Inflammatory macrophage treated with lipopolysaccharide for 4 hours (primary cell): ENCODE measurements around the gene AK1.

Experiments used
- DNase-seq: peaks from one replicate; pipeline ENCODE4 v3.0.0-alpha.2; 2020

The AK1 gene, protein sequence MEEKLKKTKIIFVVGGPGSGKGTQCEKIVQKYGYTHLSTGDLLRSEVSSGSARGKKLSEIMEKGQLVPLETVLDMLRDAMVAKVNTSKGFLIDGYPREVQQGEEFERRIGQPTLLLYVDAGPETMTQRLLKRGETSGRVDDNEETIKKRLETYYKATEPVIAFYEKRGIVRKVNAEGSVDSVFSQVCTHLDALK

GRCh38 chr9:127877566-127877998 is at the start of gene AK1:
Gene AK1, minus strand, starts transcription at chr9:127877675. Its CDS starts 3,058 bp downstream, at chr9:127874617.
- DNase-seq: no peak

DNA sequence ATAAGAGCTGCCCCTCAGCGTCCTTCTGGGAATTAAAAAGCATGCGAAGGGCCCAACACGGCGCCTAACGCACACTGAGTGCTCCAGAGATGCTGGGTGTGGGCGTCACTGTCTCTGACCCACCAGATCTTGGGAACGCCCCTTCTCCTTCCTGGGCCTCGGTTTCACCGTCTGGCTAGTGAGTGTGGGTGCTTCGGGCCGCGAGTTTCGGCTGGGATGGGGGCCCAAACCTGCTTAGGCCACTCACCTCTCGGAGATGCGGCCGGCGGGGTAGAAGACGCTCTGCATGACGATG is 49.4 kb upstream of the AK1 start:
- no peak for DNase-seq

DNA sequence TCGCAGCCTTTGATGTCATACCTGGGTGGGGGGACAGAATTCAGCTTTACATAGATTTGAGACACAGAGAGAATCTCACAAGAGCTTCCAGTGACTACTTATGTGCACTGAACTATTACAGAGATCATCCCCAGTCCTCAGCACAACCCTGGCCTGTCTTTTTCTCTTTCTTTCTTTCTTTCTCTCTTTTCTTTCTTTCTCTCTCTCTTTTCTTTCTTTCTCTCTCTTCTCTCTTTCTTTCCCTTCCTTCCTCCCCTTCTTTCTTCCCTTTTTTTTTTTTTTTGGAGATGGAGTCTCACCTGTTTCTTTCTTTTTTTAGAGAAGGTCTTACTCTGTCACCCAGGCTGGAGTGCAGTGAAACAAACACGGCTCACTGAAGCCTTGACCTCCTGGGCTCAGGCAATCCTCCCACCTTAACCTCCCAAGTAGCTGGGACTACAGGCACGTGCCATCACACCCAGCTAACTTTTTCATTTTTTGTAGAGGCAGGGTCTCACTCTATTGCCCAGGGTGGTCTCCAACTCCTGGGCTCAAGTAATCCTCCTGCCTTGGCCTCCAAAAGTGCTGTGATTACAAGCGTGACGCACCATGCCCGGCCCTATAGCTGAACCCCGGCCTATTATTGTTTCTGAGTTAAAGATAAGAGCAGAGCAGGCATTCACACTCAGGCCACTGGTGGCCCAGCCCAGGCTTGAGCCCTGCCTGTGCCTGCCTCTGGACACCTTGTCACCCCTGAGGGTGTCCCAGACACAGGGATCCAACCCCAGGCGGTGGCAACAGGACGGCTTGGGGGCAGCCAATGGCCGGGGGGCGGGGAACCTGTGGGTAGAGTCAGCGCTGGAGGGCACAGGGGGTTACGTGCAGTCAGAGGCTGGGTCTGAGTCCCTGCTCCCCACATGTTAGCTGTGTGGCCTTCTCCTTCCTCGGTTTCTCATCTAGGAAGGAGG is 48.8 kb upstream of the AK1 start:
- no peak for DNase-seq

- no peak for DNase-seq
These were observed 47.4 kb upstream of the AK1 start for GRCh38 chr9:127924736-127925444.

DNA sequence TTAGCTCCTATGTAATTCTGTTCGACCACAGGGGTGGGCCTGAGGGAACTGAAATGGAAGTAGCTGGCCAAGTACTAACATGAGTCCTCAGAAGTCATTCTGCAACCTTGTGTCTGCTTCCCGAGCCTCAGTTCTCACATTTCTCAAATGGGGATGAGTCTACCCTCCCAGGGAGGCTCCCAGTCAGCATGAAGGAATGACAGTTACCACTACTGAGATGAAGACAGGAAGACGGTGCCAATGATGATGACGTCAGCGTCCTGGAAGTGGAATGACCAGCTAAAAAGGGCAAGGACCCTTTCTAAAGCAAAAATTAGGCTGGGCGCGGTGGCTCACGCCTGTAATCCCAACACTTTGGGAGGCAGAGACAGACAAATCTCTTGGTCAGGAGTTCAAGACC is 46.3 kb upstream of the AK1 start:
- DNase-seq: no peak

GRCh38 chr9:127923046-127923445 is 45.6 kb upstream of the AK1 start:
- no peak for DNase-seq

DNA sequence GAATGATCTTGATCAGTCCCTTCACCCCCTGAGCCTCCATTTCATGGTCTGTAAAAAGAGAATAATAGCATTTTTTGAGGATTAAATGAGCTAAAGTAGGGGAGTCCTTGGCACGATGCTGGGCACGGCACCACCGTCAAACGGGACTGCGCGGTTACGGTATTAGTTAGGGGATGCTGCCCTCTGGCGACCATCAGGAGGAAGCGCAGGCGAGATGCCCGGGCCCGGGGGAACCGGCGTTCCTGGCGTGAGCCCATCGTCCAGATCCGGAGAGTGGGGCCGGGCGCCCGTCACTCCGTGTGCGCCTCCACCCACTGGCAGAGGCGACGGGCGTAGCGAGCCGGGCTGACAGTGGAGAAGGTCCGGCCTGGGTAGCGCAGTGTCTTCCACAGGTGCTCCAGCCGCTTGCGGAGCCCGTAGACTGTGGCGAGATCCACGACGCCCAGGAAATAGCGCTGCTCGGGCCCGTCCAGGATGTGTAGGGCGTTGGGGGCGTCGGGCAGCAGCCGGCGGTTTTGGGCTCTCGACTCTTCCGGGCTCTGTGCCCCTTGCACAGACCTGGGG is 44.2 kb upstream of the AK1 start:
- DNase-seq: peak; percentile 40

- DNase-seq: no peak
These were observed 43.3 kb upstream of the AK1 start for GRCh38 chr9:127920794-127921193.

GRCh38 chr9:127919253-127919815 is 41.9 kb upstream of the AK1 start:
- peak; percentile 96 for DNase-seq

GRCh38 chr9:127918183-127919107 is 41.0 kb upstream of the AK1 start:
- DNase-seq: peak; percentile 35

DNA sequence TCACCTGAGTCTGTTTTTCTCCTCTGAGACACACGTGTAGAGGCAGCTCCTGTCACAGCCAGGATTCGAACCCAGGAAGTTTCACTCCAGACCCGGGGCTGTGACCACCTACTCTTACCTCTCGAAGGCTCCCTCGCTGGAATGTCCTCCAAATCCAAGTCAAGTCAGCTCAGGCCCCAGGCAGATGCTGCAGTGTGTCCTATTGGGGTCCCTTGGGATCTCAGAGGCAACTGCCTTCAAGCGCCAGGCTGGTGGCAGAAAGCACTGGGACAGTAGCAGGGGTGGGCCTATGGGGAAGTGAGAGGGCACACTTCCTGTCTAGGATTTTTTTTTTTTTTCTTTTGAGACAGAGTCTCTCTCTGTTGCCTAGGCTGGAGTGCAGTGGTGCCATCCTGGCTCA is 40.1 kb upstream of the AK1 start:
- peak; percentile 73 for DNase-seq

DNA sequence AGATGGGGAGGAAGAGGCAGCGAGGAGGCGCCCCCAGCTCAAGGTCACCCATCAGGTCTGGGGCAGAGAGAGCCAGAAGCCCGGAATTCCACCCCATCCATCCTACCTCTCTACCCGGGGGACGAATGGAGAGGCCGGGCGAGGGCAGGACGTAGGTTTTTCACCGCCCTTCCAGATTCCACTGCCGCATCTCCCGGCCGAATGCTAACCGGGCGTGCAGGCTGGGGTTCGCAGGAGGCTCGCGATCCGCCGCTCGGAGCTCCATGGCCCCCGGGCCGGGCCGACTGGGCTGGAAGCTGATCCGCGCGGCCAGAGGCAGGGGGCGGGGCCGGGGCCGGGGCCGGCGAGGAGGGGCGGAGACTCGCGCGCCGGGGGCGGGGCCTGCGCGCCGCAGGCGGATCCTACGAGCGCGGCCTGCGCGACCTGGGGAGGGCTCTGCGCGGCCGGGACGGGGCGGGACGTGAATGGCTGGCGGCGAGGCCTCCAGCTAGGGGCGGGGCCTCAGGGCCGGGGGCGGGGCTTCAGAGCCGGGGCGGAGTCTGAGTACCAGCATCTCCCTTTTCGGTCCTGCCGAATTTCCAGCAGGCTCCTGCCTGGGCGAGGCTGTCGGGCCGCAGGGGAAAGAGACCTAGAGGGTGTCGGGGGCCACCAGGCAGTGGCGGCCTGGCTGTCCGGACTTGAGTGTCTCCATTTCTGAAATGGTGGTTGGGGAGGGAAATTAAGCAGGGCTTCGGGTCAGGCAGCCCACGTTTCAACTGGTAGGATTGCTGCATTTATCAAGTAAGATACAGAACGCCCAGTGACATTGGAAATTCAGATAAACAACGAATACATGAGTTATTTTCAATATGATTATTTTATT is 39.5 kb upstream of the AK1 start, which contains the start of gene ST6GALNAC4:
TSS of gene ST6GALNAC4 (minus strand) at position 322 of the 862 bp plus-strand sequence. CDS start 622 bp downstream, outside the sequence.
- DNase-seq: peak; percentile 94

GRCh38 chr9:127915801-127916719 is 38.6 kb upstream of the AK1 start:
- no peak for DNase-seq

- peak; percentile 6 for DNase-seq
These were observed 37.9 kb upstream of the AK1 start for GRCh38 chr9:127915325-127915752.

DNA sequence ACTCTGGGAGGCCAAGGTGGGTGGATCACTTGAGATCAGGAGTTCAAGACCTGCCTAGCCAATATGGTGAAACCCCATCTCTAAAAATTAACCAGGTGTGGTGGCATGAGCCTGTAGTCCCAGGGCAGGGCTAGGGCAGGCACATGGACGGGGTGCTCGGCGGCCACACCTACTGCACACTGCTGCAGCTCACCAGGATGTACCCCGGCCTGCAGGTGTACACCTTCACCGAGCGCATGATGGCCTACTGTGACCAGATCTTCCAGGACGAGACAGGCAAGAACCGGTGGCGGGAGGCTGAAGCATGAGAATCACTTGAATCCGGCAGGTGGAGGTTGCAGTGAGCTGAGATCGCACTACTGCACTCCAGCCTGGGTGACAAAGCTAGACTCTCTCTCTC is 36.2 kb upstream of the AK1 start:
- no peak for DNase-seq

DNA sequence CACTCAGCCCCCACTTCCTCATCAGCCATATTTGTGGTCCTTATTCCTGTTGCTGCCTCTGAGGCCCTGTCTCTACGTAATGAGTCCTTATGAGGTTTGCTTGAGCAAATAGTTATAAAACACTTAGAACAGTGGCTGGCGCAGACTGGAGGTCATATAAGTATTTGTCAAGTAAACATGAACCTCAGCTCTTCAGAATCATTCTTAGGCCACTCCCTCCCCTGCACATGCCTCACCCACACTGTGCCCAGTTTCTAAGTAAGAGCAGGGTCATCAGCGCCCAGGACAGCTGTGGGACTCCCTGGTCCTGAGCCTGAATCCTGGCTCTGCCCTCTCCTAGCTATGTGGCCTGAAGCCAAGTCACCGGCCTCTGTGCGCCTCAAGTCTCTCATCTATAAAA is 35.4 kb upstream of the AK1 start:
- no peak for DNase-seq

DNA sequence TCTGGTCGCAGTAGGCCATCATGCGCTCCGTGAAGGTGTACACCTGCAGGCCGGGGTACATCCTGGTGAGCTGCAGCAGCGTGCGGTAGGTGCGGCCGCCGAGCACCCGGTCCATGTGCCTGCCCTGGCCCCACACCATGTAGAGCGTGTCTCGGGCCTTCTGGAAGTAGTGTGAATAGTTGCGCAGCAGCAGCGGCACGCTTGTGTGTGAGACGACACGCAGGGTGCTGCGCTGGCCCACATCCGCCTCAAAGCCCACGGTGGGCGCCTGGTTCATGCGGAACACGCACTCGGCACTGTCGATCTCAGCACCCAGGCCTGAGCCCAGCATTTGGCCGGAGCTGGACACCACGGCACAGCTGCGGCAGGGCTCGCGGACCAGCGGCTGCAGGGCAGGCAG is 34.8 kb upstream of the AK1 start:
- DNase-seq: no peak

GRCh38 chr9:127910613-127911205 is 33.2 kb upstream of the AK1 start:
- DNase-seq: no peak

- no peak for DNase-seq
These were observed 32.4 kb upstream of the AK1 start for GRCh38 chr9:127909839-127910273.
